Activated T-helper 9 cell treated with anti-CD3 and anti-CD28 coated beads, Interleukin-2, amount 50 U/mL, for 16 hours (primary cell): ENCODE results near the gene NYAP2.

Source experiments
- DNase-seq: peaks from one replicate; pipeline ENCODE4 v3.0.0-alpha.2; 2020; ENCODE audit warnings: low read depth

Gene NYAP2

DNA sequence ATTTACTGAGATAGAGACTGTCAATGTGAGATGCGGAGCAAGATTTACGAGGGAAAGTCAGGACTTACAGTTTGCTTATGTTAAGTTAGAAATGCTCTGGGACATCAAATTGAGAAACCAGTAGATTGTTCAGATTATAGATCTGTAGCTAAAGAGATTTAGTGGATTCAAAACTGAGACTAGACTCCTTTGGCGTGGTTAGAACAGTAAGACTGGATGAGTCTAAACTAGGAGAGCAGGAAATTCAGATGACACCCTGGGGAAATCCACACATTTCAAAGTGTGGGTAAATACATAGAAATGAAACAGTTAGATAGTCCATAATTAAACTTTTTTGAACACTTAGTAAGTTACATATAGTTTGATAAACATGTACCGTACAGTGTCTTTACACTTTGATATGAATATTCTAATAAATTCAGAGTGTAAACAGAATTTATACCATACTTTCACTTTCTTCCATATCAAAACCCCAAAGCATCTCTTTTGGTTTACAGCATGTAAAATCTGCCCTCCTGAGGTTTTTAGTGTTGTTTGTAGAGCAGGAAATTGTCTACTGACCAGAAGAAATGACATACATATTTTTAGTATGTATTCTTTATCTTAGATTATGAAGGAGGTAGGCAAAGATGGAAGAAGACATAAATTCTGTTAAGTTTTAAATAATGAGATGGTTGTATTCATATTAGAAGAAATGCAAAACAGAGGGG, 231.5 kb downstream of the NYAP2 start:
- DNase-seq, result no peak

DNA sequence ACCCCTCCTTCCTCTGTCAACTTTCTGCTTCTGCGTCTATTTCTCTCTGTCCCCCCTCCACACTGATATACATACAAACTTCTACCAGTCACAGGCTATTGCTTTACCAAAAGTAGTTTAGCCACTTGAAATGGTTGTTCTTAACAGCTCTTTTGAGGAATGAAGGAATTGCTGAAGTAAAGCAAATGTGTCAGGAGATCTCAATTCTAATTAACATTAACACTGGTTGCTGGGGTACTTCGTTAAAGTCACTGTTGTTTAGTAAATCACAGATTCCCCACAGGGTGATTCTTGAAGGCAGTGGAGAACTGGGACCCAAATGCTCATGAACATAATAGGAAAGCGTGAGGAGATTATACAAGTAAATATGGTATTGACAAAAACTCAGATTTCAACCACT, 232.8 kb downstream of the NYAP2 start:
- DNase-seq, result no peak

DNA sequence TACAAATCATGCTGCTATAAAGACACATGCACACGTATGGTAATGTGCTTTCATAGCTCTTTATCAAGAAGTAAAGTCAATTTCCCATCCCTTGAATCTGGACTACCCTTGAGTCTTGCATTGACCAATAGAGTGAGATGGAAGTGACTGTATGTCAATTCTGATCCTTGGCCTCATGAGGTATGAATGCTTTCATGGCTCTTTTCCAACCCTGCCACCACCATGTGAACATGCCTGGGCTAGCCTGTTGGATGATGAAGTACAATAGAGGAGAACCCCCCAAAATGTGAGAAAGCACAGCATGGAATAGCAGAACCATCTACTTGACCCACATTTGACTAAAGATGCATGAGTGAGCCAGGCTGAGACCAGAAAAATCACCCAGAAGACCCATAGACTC, 237.0 kb downstream of the NYAP2 start:
- no peak for DNase-seq

DNA sequence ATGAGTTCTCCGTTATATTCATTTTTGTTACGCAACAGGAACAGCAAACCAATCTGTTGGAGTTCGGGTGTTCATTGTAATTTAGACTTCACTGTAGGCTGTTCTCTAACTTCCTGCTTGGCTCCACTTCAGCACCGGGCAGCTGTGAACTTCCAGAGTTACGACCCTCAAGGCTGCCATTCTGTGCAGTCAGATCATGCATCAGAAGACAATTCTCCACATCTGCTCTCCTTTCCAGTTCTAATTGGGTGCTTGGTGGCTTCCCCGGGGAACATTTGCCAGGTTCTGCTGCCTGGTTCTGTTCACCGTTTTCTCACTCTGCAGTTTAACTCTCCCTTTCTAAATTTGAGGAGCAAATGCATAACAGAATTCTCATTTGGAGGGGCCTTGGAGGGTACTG, 237.7 kb downstream of the NYAP2 start:
- DNase-seq, result no peak

DNA sequence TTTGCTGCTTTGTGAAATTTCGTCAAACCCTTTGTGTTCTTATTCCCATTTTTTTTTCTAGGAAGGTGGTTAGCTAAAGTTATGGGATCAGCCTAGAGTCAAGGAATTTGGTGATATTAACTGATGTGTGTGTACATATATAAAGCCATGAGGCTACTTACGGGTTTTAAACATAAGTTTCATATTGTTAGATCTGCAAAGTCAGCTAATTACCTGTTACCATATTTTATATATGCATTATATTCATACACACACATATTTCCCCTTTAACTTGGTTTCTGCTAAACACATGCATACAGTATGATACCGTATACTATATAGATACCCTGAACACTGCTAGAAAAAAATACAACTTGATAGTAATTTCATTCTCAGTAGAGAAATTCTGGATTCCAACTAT, 241.0 kb downstream of the NYAP2 start:
- DNase-seq, result no peak

DNA sequence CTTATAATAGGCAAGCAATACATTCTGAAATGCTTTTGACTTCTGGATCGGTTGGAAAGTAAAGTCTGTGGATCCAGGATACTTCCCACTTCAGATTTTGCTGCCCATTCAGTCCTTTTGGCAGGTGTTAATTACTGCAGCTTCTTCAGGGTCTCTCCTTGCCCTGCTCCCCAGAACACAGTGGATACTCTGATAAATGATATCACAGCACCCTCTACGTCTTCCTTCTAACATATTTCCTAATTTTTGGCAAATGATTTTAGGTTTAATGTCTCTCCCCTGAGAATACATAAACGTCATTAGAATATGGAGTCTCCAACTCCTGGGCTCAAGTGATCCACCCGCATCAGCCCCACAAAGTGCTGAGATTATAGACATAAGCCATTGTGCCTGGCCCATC, 249.8 kb downstream of the NYAP2 start:
- no peak for DNase-seq

DNA sequence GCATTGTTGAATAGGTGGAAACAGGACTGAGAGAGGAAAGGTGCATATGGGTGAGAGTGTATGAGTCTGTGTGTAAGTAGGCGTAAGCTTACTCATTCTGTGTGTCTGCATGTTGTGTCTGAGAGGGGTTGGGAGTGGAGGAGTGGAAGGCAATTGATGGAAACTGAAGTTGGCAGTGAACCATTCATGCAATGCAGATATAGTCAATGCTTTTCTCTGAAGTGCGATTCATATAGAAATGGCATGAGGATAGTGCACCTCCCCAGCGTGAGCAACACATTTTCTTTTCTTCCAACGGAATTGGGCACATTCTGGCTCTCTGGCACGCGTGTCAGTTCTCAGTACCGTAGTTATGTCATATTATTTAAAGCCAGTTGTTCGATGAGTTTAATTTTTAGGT, 250.5 kb downstream of the NYAP2 start:
- DNase-seq, result no peak

DNA sequence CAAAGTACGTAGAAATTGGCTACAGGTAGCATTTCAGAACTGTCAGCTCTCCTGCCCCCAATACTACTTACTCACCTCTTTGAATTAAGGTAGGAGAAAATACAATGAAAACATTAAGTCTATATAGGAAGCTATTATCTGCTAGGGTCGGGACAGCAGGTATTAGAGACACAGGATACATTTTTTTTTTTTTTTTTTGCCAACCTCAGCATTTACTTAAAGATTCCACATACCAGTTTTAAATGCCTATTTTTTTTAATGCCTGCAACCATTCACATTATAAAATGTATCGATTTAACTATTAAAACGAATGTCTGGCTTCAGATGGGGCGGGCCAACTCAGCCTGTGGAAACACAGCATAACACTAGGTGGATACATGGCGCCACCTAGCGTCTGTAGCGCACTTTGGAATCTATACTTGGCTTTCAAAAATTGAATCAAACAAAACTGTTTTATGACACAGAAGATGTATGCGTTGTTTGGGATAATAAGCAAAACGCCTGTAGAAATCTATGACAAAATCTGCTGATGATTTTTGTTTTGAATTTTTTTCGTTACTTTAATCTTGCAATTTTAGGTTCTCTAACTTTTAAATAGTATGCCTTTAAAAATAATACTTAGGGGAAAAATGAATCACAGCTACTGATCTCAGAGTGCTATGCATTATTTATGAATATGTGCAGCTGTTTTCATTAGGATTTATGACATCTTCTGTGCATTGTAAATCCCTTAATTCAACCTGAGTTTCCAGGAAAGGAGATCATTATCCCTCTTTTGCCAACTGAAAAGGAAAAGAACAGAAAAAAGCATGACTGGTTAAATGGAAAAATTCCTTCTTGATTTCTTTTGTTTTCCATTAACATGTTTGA, 261.0 kb downstream of the NYAP2 start:
- DNase-seq, result peak; percentile 54

DNA sequence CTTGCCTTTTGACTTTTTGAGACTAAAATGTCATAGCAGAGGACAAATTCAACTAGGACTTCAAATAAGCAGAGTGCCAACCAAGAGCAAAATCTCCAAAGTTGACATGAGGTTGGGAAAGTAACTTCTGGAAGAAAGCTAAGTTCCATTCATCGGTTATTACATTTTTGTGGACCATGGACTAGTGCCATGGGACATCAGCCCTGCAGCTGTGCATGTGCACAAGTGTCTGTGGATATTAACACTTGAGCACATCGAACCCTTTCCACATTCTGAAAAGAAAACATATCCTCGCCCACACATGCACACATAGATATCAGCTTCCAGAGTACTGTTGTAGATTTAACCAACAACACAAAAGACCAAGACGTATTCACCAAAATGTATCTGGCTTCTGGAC, 262.6 kb downstream of the NYAP2 start:
- DNase-seq, result no peak

DNA sequence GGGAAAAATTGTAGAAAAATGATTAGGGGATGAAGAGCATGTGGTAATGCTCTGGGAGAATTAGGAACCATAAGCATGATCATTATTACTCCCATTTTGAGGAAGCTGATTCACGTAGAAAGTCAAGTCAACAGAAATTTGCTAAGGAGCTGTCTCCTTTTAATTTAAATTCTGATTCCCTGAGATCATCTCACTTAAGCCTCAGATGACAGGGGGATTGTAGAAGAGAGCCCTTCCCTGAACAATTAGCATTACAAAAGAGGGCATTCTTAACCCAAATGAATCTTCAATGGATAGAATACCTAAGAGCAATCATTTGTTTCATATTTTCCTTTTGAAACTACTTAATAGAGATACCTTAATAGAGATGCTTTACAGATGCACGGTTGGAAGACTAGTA, 267.9 kb downstream of the NYAP2 start:
- no peak for DNase-seq

DNA sequence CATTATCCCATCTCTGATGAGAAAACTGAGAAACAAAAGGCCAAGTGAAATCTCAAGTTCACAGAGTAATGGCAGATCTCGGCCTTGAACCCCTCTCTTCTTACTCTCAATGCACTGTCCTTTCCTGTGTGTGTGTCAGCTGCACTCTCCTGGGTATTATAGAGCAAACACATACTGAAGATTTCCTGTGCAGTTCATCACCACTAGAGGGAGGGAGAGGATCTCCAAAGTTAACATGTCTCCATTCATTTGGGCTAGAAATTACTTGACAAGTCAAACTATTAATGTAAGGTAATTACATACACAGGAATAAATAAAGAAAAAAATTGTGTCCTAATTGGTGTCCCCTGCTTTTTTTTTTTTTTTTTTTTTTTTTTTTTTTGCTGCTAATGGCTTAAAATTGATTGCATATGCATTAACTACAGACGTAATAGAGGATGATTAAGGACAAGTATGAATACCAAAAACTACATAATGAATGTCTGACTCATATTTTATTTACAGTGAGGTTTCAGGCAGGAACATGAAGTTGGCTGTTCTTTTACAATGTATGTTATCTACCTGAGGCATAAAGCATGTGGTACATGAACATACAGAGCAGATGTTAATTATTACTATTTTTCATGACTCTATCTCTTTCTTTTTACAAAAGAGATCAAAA, 269.2 kb downstream of the NYAP2 start:
- no peak for DNase-seq

DNA sequence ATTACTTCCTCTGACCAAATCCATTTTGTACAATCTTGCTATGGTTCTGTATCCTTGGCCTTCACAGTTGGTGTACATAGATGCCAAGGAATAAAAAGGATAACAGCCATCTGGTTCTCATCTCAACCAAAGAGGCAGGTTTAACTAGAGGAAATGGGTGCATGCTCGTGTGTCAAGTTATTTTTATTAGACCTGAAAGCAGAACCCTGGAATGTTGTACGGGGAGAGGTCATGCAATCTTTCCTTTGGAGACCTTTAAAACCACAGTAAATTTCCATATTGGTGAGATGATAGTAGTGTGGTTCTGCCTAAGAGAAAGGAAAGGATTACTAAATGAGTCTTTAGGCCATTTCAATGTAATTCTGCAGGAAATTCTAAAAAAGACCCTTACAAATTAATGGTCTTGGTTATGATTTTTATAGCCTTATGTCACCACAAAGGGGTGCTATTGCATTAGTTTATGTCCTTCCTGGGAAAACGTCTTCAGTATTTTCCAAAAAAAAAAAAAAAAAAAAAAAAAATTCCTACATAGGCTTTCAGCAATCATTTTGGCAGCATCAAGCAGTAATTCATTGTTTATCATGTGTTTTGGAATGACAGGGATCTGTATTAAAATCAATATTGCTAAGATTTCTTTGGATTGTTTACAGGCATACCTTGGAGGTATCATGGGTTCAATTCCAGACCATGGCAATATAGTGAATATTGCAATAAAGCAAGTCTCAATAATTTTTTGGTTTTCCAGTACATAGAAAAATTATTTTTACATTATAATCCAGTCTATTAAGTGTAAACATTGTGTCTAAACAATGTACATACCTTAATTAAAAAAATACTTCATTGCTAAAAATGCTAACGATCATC, 270.8 kb downstream of the NYAP2 start:
- DNase-seq, result no peak

DNA sequence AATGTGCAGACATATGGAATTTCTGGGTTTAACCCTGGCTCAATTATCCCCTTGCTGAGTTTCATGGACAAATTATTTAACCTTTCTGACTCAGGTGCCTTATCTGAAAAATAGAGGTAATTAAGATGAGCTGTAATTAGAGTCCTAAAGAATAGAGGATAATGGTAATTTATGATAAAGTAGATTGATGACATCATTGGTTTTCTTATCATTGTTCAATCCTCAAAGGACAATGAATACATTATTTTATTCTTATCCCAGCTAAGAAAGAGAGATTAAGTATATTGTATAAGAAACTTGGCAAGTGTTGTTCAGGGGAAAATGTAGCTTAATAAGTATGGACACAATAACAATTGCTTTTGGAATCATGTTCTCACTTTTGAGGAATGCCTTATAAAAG, 279.3 kb downstream of the NYAP2 start:
- no peak for DNase-seq

DNA sequence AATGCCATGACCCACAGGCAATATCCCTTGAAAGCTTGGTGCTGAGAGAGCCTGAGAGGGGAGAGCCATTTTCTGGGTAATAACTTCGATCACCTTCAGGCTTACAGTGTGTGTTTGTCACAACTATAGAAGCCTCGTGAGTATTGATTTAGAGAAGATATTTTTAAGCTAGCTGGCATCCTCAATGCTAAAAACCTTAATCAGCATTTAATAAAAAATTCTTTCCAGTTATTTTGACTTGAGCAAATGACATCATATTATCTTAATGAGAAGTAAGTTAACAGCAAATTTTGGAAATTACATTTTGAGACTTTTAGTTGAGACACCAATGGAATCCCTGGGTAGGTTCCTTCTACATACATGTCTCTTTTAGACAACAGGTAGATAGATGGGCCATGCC, 283.7 kb downstream of the NYAP2 start:
- DNase-seq, result no peak

DNA sequence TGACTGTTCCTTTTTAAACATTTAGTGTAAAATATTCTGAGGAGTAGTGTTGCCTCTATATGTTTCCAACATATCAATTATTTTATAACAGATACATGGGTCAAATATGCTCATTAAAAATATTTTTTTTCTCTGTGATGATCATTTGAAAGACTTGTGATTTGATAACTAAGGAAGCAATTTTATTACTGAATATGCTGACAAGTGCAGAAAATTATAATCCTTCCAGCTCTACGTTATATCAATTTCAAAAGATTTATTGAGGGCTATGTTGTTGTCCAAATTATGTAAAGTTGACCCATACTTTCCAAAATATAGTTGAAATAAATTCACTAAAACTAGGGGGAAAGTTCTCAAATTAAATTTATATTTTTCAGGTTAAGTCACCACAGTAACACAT, 290.6 kb downstream of the NYAP2 start:
- DNase-seq, result no peak

DNA sequence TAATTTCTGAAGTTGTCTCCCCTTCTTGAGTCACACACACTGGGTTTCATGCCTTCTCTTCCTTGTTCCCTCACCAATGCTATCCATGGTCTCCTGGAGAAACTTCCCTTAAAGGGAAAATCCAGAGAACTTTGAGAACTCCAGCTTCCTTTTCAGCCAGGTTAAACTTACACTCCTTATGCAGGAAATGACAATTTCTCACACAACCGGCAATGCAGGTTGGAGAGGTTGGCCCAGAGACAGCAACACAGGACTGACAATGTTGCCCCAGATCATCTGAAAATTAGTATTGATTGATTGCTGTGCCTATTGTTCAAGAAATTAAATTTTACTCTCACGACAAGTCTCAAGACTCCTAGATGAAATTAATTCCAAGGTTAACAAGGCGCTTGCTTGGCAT, 292.2 kb downstream of the NYAP2 start:
- DNase-seq, result no peak

DNA sequence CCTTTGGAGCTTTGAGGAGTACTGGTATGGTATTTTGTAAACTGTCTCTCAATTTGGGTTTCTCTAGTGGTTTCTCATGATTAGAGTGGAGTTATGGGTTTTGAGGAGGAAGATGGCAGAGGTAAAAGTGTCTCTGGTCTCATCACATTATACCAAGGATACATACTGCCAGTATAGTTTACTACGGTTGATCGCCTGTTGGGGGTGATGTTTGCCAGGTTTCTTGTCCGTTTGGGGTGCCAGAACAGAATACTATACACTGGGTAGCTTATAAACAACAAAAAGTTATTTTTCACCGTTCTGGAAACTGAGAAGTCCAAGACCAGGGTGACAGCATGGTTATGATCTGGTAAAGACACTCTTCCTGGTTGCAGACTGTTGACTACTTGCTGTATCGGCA, 293.7 kb downstream of the NYAP2 start:
- DNase-seq, result no peak

DNA sequence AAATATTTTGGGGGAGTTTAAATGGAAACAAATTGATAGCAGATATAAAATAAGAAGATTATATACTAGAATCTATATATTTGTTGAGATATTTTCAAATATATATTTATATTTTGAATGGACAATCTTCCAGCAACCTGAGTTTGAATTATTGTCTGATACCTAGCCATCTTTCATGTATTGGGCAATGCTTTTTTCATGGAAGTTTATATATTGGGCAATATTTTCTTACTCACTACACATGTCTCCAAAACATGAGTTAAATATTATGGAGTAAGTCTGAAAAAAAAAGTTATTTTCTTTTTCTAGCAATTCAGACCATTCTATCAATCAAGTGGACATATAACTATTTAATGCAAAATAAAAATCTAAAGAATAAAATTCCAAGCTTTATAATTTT, 295.2 kb downstream of the NYAP2 start:
- DNase-seq, result no peak

DNA sequence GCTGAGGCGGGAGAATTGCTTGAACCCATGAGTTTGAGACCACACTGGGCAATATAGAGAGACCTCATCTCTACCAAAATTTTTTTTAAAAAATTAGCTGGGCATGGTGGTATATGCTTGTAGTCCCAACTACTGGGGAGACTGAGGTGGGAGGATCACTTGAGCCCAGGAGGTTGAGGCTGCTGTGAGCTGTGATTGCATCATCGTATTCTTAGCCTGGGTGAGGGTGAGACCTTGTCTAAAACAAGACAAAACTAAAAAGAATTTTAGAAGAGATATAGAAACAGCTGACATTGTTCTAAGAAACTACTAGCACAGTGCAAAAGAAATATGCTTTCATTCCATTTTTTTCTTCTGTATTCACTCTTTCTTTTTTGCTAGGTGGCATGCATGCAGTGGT, 298.4 kb downstream of the NYAP2 start:
- no peak for DNase-seq
